NCI-H345 (cell line): ENCODE measurements around the gene RHOT1.
"Not testable (repeated sequence)": the region's sequence is repeated elsewhere in the genome, so short reads cannot be mapped to it uniquely, and the experiment has no call there.

Experiments used
- DNase-seq: peaks from one replicate; lab custom pipeline; 2025; lab: John Stamatoyannopoulos, UW

RHOT1 gene

GRCh38 chr17:32159586-32160438 is 17.5 kb downstream of the RHOT1 start:
- no peak for DNase-seq

GRCh38 chr17:32160526-32160925 is 18.2 kb downstream of the RHOT1 start:
- DNase-seq, result no peak

- no peak for DNase-seq
These were observed 18.7 kb downstream of the RHOT1 start for GRCh38 chr17:32161029-32161428.

GRCh38 chr17:32161506-32162365 is 19.4 kb downstream of the RHOT1 start:
- no peak for DNase-seq

GRCh38 chr17:32174889-32175288 is 32.6 kb downstream of the RHOT1 start:
- DNase-seq, result no peak

GRCh38 chr17:32178679-32179078 is 36.4 kb downstream of the RHOT1 start:
- DNase-seq, result not testable (repeated sequence)

- not testable (repeated sequence) for DNase-seq
These were observed 36.8 kb downstream of the RHOT1 start for GRCh38 chr17:32179103-32179502.

- DNase-seq, result not testable (repeated sequence)
These were observed 37.2 kb downstream of the RHOT1 start for GRCh38 chr17:32179526-32179925.

GRCh38 chr17:32180262-32180661 is 38.0 kb downstream of the RHOT1 start:
- DNase-seq, result not testable (repeated sequence)

GRCh38 chr17:32185875-32186274 is 43.6 kb downstream of the RHOT1 start:
- no peak for DNase-seq

- DNase-seq, result no peak
These were observed 45.0 kb downstream of the RHOT1 start for GRCh38 chr17:32187271-32187670.

GRCh38 chr17:32189343-32189742 is 47.0 kb downstream of the RHOT1 start:
- no peak for DNase-seq

GRCh38 chr17:32191306-32191705 is 49.0 kb downstream of the RHOT1 start:
- DNase-seq, result no peak

GRCh38 chr17:32192379-32192778 is 50.1 kb downstream of the RHOT1 start:
- no peak for DNase-seq

GRCh38 chr17:32197987-32198386 is 55.7 kb downstream of the RHOT1 start:
- DNase-seq, result no peak

- DNase-seq, result no peak
These were observed 64.6 kb downstream of the RHOT1 start for GRCh38 chr17:32206861-32207260.

- no peak for DNase-seq
These were observed 66.1 kb downstream of the RHOT1 start for GRCh38 chr17:32208436-32208835.

- no peak for DNase-seq
These were observed 67.3 kb downstream of the RHOT1 start for GRCh38 chr17:32209608-32210007.

GRCh38 chr17:32211671-32212070 is 69.4 kb downstream of the RHOT1 start:
- DNase-seq, result no peak

GRCh38 chr17:32215696-32216095 is 73.4 kb downstream of the RHOT1 start:
- no peak for DNase-seq

GRCh38 chr17:32222621-32223020 is 80.3 kb downstream of the RHOT1 start:
- DNase-seq, result no peak

- DNase-seq, result no peak
These were observed 81.4 kb downstream of the RHOT1 start for GRCh38 chr17:32223703-32224102.

GRCh38 chr17:32226886-32227285 is 84.6 kb downstream of the RHOT1 start:
- no peak for DNase-seq
